NCI-H2171 treated with DMSO at 0.1 percent for 48 hours (cell line): ENCODE measurements around the gene ZNF428.
"Not testable (repeated sequence)": the region's sequence is repeated elsewhere in the genome, so short reads cannot be mapped to it uniquely, and the experiment has no call there.

Source experiments
- DNase-seq: peaks from one replicate; lab custom pipeline; 2025; lab: John Stamatoyannopoulos, UW

Gene ZNF428

DNA sequence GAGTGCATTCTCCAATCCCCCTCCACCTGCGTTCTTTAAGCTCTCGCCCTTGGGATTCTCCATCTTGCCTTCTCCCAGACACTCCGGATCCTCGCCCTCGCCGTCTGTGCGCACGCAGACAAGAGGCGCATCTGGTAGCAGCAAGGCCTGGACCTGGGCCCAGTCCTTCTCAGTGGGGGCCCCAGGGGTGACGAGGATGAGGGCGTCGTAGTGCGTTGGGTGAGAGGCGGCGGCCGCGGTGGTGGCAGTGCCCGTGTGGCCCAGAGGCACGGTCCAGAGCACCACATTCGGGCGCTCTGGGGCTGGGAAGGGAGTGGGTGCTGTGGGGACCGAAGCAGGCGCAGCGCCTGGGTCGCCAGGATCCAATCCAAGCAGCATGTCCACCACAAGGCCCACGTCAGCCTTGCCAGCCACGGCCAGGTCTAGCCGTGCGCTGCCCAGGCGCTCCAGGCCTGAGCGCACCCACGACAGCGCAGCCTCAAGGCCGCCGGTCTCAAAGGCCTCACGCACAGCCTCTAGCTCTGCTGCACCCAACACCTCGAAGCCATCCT, 26.6 kb downstream of the ZNF428 start:
- DNase-seq = no peak

DNA sequence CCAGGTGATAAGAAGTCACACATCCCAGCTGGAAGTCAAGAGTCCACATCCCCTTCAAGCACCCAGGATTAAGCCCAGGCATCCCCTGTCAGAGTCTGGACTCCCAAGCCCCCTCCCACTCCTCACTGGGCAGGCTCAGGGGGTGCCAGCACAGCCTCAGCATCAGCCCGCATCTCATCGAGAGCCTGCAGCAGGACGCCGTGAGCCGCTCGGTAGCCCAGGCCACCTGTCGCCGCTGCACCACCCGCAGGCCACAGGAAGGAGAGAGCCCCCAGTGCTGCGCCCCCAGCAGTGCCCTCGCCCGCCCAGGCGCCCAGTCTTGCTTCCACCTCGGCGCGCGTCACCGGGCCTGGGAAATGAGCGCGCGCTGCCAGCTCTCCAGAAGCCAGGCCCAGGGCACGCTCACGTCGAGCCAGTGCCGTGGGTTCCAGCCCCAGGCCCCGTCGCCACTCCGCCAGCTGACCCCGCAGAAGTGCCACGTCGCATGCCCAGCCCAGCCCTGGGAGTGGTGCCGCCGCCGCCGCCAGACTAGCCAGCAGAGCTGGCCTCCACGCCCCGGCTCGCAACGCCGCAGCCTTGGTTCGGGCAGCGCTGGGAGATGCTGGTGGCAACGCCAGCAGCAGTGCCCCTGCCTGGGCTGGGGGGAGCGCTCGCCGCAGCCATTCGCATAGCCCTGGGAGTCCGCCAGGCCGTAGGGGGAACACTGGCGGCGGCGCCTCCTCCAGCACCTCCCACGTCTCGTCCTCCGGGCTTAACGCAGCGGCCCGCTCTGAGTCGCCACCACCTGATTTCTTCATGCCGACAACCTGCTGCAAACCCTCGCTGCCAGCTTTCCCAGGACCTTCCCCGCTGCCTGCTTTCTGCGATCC, 27.3 kb downstream of the ZNF428 start:
- no peak for DNase-seq

DNA sequence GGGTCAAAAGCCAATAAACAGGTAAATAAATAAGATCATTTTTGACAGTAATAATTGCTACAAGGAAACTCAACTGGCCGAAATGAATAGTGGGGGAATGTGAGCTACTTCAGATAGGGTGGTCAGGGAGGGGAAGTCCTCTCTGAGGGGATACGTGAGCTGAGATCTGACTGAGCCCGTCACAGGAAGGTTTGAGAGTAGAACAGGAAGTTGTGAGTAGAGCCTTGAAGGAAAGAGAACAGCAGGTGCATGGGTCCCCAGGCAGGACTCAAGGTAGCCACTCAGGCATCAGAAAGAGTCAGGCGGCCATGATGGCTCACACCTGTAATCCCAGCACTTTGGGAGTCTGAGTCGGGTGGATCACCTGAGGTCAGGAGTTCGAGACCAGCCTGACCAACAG, 29.8 kb downstream of the ZNF428 start:
- DNase-seq = no peak

DNA sequence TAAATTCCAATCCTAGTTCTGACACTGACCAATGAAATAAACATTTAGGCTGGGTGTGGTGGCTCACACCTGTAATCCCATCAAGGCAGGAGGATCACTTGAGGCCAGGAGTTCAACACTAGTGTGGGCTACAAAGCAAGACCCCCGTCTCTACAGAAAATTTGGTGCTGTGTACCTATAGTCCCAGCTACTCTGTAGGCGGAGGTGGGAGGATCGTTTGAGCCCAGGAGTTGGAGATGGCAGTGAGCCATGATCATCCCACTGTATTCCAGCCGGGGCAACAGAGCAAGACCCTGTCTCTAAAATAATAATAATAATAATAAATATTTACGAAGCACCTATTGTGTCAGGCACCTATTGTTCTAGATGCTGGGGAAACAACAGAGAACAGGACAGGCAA, 30.2 kb downstream of the ZNF428 start:
- no peak for DNase-seq

DNA sequence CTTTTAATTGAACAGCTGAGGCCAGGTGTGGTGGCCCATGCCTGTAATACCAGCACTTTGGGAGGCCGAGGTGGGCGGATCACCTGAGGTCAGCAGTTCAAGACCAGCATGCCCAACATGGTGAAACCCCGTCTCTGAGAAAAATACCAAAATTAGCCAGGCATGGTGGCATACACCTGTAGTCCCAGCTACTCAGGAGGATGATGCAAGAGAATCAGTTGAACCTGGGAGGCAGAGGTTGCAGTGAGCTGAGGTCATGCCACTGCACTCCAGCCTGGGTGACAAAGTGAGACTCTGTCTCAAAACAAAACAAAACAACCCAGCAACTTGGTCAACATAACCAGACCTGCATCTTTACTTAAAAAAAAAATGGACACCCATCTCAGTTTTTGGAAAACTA, 32.4 kb downstream of the ZNF428 start:
- not testable (repeated sequence) for DNase-seq

DNA sequence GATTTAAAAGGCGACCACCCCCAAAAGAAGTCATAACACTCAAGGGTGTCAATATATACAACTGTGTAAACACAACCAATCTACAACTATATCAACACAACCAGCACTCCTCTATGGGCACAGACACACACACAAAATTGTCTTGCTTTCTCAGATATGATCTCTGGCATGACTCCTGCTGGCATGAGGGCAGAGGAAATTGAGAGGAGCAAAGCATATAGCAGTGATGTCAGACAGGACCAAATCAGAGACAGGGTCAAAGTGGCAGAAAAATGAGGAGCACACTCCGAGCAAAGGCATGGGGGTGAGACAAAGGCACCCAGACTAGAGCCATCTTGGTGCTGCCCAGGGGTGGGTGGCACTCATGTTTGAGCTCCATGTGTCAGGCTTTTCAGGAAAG, 33.1 kb downstream of the ZNF428 start:
- DNase-seq = no peak

DNA sequence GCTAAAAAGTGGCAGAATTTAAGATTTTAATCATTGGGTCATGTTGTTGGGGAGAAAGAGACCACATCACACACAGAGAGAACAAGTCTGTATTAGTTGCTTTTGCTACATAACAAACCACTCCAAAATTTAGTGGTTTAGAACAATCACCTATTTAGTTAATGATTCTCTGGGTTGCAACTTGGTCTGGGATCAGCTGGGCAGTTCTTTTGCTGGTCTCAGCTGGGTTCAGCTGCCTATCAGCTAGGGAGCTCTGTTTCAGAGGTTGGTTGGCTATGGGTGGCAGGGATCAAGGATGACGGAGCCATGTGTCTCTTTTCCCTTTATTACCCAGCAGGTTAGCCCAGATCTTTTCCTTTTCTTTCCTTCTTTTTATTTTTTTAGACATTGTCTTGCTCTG, 34.9 kb downstream of the ZNF428 start:
- DNase-seq = no peak

DNA sequence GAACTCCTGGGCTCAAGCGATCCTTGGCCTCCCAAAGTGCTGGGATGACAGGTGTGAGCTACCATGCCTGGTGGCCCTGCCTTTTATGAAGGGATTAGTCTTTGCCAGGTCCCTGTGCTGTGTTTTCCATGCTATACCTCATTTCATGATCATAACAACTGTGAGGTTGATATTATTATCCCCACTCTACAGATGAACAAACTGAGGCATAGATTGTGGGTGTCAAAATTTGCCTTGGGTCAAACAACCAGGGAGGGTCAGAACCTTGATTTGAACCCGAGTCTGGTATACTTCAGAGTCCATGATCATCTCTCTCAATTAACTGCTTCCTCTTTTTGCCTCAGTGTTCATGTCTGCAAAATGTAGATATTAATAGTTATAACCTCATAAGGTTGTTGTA, 36.9 kb downstream of the ZNF428 start:
- DNase-seq = no peak

DNA sequence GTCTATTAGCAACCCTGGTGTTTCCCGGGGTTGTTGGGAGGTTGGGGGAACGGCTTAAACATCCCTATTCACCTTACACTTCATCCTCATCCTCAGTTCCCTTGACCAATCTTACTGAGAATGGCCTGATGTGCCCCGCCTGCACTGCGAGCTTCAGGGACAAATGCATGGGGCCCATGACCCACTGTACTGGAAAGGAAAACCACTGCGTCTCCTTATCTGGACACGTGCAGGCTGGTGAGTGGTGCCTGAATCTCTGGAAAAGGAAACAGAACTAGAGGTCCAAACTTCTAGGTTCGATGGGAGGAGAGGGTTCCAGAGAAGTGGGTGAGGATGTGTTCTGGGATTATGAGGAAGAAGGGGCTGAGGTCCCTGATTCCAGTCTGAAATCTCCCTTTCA, 38.0 kb downstream of the ZNF428 start:
- no peak for DNase-seq

DNA sequence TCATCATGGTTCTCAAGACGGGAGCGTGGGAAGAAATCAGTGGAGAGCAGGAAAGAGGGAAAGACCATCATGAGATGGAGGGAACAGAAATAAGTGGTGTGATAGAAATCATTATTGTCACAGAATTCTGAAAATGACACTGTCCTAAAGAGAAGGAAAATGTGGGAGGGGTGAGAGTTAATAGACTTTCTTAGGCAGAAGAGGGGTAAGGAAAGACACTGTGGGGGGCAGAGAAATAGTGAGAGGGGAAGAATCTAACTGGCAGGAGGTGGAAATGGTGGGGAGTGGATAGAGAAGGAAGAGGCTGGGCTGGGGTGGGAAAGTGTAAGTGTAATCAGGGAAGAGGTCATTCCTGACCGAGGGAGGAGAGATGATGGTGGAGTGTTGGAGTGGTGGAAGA, 40.6 kb downstream of the ZNF428 start:
- no peak for DNase-seq

DNA sequence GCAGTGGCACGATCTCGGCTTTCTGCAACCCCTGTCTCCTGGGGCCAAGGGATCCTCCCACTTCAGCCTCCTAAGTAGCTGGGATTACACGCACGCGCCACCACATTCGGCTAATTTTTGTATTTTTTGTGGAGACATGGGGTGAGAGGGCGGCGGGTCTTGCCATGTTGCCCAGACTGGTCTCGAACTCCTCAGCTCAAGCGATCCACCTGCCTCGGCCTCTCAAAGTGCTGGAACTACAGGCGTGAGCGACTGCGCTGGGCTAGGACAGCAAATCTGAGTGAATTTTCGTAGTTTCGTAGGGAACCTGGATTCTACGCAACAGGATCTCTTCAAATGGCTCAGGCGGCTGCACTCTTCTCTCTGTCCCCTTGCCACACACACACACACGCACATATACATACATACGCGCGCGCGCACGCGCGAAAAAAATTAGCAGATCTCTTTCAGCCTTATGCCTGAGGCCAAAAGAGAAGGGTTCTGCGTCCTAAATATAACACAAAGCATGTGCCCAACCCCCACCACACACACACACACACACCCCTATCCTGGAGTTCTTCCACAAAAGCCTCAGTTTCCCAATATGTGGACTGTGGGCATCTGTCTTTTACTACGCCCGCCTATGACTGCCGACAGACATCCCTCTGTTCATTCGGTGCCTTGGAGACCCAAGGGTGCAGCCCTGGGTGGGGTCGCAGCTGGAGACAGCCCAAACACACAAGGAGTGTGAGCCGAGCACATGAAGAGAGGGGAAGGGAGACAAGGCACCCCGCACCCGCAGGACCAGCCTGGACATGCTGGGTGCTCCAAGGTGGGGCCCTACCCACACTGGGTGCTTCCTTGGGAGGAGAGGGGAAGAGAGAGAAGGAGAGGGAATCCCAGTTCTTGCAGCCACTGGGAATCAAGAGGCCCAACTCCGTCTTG, 43.2 kb downstream of the ZNF428 start:
- DNase-seq = no peak

DNA sequence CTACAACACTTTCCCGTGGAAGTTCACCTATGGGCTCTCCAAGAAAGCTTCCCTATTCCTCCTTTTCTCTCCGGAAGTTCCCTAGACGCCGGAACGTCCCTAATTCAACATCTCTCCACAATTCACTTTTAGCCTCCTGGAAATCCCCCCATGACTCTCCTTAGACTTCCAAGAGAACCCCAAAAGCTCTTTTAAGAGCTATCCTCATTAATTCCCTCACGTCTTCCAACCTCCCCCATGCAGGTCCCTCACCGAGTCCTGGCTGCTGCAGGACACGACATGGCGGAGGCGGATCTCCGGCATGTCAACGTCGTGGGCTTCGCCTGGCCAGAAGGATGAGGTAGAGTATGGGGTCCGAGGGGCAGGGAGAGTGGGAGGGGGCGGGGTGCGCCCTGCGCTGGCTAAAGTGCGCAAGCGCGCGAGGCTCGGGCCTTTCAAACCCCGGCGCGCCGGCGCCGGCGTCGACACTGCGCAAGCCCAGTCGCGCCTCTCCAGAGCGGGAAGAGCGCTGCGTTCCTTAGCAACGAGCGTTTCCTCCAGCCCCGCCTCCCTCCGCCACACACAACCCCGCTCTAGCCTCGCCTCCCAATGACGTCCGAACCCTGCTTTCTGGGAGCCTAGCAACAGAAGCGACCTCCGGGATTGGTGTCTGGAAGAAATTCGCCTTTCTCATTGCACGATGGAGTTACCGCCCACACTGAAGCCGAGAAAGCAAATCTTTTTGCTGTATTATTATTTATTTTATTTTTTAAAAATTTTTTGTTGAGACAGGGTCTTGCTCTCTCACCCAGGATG, 44.1 kb downstream of the ZNF428 start, which contains the start of the genes PINLYP and XRCC1:
Gene PINLYP, plus strand, starts transcription at position 646 of the 795 bp plus-strand sequence. CDS start 1,391 bp downstream, outside the sequence.
Gene XRCC1, minus strand, starts transcription at position 372 of the 795 bp plus-strand sequence. Its CDS starts 69 bp downstream, at position 303.
- DNase-seq = peak; percentile 98

DNA sequence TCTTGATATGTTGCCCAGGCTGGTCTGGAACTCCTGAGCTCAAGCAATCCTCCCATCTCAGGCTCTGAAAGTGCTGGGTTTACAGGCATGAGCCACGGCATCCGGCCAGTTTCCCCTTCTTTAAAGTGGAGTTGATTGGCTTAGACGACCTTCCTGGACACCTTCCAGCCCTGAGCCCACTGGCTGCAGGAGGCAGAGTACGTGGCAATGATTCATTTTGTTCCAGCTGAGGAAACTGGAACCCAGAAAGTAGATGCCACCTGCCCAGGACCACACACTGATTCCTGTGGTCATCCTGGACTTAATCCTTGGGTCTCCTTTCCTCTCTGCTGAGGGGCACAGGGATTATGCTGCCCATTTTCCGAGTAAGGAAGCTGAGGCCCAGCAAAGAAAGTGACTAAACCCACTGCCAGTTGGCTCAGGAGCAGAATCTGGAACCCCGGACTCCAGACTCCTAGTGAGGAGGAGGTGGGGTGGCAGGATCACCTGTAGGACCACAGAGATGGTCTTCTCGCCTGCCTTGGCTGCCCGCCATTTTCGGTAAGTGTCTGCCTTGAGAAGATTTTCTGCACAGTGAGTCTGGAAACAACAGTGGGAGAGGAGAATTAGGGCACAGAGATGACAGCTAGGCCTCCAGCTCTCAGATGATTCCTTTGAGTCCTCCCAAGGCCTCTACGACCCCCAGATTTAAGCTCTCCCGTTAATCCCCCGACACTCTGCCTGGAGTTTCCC, 44.8 kb downstream of the ZNF428 start:
- DNase-seq = no peak

DNA sequence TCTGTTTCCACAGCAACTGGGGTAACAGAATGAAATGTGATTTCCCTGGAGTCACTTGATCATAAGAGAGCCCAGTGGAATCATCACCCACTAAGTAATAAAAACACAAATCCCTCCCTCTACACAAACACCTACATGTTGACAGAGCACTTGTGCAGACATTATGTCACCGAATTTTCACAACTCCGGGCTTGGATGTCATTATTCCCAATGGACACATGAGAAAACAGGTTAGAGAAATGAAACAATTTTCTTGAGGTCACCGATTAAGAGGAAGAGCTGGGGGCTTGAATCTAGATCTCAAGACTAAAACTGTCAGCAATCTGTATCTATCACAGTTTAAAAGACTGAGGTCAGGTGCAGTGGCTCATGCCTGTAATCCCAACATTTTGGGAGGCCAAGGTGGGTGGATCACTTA, 47.2 kb downstream of the ZNF428 start:
- no peak for DNase-seq

DNA sequence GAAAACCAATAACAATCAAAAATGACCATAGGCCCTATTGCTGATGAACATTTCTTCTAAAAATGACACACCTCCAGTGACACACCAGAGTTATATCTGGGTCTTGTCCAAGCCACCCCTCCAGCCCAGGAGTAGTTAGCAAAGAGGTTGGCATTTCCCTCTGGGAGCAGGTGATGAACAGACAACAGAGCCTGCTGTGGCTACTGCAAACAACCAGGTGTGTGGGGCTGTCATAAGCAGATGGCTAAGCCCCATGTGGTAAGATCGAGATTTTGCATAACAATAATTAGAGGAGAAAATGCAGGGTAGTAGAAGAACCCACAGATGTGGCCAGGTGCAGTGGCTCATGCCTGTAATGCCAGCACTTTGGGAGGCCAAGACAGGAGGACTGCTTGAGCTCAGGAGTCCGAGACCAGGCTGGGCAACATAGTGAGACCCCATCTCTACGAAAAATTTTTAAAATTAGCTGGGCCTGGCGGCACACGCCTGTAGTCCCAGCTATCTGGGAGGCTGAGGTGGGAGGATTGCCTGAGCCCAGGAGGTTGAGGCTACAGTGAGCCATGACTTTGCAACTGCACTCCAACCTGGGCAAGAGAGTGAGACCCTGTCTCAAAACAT, 49.1 kb downstream of the ZNF428 start:
- DNase-seq = peak; percentile 96

DNA sequence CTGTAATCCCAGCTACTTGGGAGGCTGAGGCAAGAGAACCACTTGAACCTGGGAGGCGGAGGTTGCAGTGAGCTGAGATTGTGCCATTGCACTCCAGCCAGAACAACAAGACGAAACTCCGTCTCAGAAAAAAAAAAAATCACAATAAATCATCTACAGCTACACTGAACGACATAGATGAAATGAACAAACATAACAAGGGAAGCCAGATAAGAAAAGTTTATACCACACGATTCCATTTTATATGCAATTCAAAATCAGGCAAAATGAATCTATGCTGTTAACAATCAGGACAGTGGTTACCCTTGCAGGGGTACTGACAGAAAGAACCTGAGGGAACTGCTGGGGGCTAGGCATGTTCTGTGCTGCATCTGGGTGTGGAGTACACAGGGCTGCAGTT, 49.8 kb downstream of the ZNF428 start:
- DNase-seq = no peak

DNA sequence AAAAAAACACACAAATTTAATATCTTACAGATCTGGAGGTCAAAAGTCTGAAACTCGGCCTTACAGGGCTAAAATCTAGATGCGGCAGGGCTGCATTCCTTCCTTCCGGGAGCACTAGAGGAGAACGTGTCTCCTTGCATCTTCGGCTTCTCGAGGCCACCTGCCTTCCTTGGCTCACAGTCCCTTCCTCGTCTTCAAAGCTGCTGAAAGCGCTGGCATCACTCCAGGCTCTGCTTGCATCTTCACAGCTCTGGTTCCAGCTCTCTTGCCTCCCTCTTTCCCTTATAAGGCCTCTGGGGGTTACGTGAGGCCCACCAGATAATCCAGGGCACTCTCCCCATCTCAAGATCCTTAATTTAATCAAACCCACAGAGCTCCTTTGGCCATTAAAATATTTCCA, 54.6 kb downstream of the ZNF428 start:
- peak; percentile 53 for DNase-seq

DNA sequence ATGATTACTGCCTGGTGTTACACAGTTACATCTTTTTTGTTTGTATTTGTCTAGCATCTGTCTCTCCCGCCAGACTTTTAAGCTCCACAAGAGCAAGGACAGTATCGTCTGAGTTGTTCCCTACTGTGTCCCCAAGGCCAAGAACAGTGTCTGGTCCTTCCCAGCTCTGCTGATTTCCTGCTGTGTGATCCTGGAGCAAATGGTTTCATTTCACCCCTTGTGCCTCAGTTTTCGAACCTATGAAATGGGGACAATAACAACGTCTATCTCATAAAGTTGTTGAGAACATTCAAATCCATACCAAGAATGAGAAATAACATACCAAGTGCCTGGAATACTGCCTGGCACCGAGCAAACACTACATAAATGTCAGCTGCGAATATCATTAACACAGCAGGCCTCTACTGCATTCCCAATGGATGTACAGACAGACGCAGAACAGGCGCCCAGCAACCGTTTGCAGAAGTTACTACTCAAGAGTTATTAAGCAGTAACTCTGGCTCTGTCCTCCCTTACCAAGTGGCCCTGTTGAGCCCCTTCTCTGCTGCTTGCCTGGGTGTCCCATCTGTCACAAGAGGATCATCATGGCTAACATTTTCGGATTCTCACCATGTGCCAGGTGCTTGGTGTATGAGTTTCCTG, 55.5 kb downstream of the ZNF428 start:
- DNase-seq = no peak

DNA sequence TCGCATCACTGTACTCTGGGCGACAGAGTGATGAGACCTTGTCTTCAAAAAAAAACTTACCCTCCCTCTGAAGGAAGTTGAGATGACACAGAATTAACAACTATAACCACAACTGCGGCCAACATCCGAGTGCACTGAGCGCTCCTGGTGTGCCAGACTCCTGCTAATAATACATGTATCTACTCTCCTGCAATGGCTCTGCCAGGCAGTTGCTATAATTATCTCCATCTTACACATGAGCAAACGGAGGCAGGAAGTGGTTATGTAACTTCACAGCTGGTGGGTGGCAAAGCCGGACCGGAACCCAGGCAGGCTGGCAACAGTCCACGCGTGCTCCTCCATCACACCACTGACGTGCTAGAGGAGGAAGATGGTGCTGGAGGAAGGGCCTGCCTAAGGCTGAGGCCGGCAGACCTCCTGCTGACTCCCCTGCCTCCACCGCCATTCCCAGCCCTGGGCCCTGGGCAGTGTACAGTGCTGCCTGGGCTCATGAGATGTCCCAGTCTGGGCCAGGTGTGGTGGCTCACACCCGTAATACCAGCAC, 56.7 kb downstream of the ZNF428 start:
- peak; percentile 14 for DNase-seq
